WTC11 (cell line): Measurements from ENCODE around the gene RELCH. TPM values are rescaled to one million over a fixed set of nuclear protein-coding genes. Genes with fewer than 3 reads are reported as not detected.
A peak's percentile ranks its signal among the peaks of the same experiment; 100 is the strongest.

ENCODE experiments used
- ATAC-seq: fragments of 200-7000 bp; cut with Tn5 transposase; 2 replicates; pipeline ENCODE4 v1.10.0; 2021; ENCODE audit warnings: mild to moderate bottlenecking, moderate library complexity
- CTCF ChIA-PET: fragments of 300-600 bp; sonication (Branson Sonifier 250); formaldehyde crosslinking; loops from one replicate; lab custom pipeline; 2021; ENCODE audit warnings: antibody characterized with exemption; lab: Charles Lee
- POLR2A ChIA-PET: fragments of 350-600 bp; sonication (Branson Sonifier 250); formaldehyde crosslinking; loops from one replicate; lab custom pipeline; 2021; ENCODE audit warnings: antibody characterized with exemption; lab: Charles Lee
- DNase-seq: peaks from one replicate; pipeline ENCODE4 v3.0.0; 2021; ENCODE audit warnings: low spot score
- H3K27ac Mint-ChIP-seq: 2 replicates; pipeline ENCODE4 v1.8.0; 2021; ENCODE audit warnings: mixed read lengths
- H3K27me3 Mint-ChIP-seq: 2 replicates; pipeline ENCODE4 v1.8.0; 2021; ENCODE audit warnings: low read depth, mild to moderate bottlenecking, moderate library complexity, mixed read lengths
- H3K36me3 Mint-ChIP-seq: 2 replicates; pipeline ENCODE4 v1.8.0; 2021; ENCODE audit warnings: mixed read lengths
- H3K4me1 Mint-ChIP-seq: 2 replicates; pipeline ENCODE4 v1.8.0; 2022; ENCODE audit warnings: mixed read lengths
- H3K4me3 Mint-ChIP-seq: 2 replicates; pipeline ENCODE4 v1.8.0; 2021; ENCODE audit warnings: mild to moderate bottlenecking, moderate library complexity, mixed read lengths
- H3K9me3 Mint-ChIP-seq: 2 replicates; pipeline ENCODE4 v1.8.0; 2021; ENCODE audit warnings: mixed read lengths
- ATF1 ChIP-seq: sonication (generic); formaldehyde crosslinking; IDR thresholded peaks from 2 replicates; pipeline ENCODE4 v1.8.1; 2023; ENCODE audit warnings: mild to moderate bottlenecking, moderate library complexity, missing genetic modification reagents
- IRF2 ChIP-seq: sonication (generic); formaldehyde crosslinking; IDR thresholded peaks from 2 replicates; pipeline ENCODE4 v1.8.0; 2022; ENCODE audit warnings: low read depth, missing genetic modification reagents, borderline replicate concordance
- JUN ChIP-seq: sonication (generic); formaldehyde crosslinking; IDR thresholded peaks from 2 replicates; pipeline ENCODE4 v1.8.0; 2023; ENCODE audit warnings: mild to moderate bottlenecking, missing genetic modification reagents
- NFATC4 ChIP-seq: fragments of 250-450 bp; sonication (Bioruptor Pico); IDR thresholded peaks from 2 replicates; pipeline ENCODE4 v1.9.0; 2021; ENCODE audit warnings: mild to moderate bottlenecking
- NFE2L1 ChIP-seq: sonication (generic); formaldehyde crosslinking; IDR thresholded peaks from 2 replicates; pipeline ENCODE4 v1.8.1; 2023; ENCODE audit warnings: missing genetic modification reagents
- SMAD3 ChIP-seq: sonication (generic); formaldehyde crosslinking; IDR thresholded peaks from 2 replicates; pipeline ENCODE4 v1.8.0; 2022; ENCODE audit warnings: missing genetic modification reagents, mild to moderate bottlenecking, borderline replicate concordance
- TCF7 ChIP-seq: sonication (generic); formaldehyde crosslinking; IDR thresholded peaks from 2 replicates; pipeline ENCODE4 v1.8.0; 2022; ENCODE audit warnings: mild to moderate bottlenecking, low read depth, missing genetic modification reagents, moderate library complexity
- ZNF121 ChIP-seq: sonication (generic); formaldehyde crosslinking; IDR thresholded peaks from 2 replicates; pipeline ENCODE4 v1.8.0; 2023; ENCODE audit warnings: missing genetic modification reagents
- ZNF219 ChIP-seq: sonication (generic); formaldehyde crosslinking; IDR thresholded peaks from 2 replicates; pipeline ENCODE4 v1.8.0; 2023; ENCODE audit warnings: missing genetic modification reagents, mild to moderate bottlenecking, borderline replicate concordance
- total RNA-seq: library from RNA; stranded (reverse); gene quantifications from 3 replicates; pipeline ENCODE4 v1.2.3, GENCODE V29; 2021
- TF ChIP-seq, protein P1 (sequence below): fragments of 200-600 bp; IDR thresholded peaks from 2 replicates; pipeline ENCODE4 v1.8.0; 2022; ENCODE audit warnings: antibody characterized with exemption
- TF ChIP-seq, protein P2 (sequence below): sonication (generic); formaldehyde crosslinking; IDR thresholded peaks from 2 replicates; pipeline ENCODE4 v1.8.1; 2023; ENCODE audit warnings: mild to moderate bottlenecking, missing genetic modification reagents, moderate library complexity
- TF ChIP-seq, protein P3 (sequence below): sonication (generic); formaldehyde crosslinking; IDR thresholded peaks from 2 replicates; pipeline ENCODE4 v1.8.0; 2022; ENCODE audit warnings: missing genetic modification reagents
- TF ChIP-seq, protein P4 (sequence below): sonication (generic); formaldehyde crosslinking; IDR thresholded peaks from 2 replicates; pipeline ENCODE4 v1.8.1; 2022; ENCODE audit warnings: missing genetic modification reagents, borderline replicate concordance
- TF ChIP-seq, protein P5 (sequence below): sonication (generic); formaldehyde crosslinking; IDR thresholded peaks from 2 replicates; pipeline ENCODE4 v1.8.0; 2023; ENCODE audit warnings: missing genetic modification reagents
- TF ChIP-seq, protein P6 (sequence below): sonication (generic); formaldehyde crosslinking; IDR thresholded peaks from 2 replicates; pipeline ENCODE4 v1.8.1; 2022; ENCODE audit warnings: mild to moderate bottlenecking, moderate library complexity, missing genetic modification reagents
- TF ChIP-seq, protein P7 (sequence below): sonication (generic); formaldehyde crosslinking; IDR thresholded peaks from 2 replicates; pipeline ENCODE4 v1.8.1; 2022; ENCODE audit warnings: low read depth, missing genetic modification reagents, borderline replicate concordance
- TF ChIP-seq, protein P8 (sequence below): fragments of 250-450 bp; sonication (Bioruptor Pico); IDR thresholded peaks from 2 replicates; pipeline ENCODE4 v1.9.0; 2021; ENCODE audit warnings: mild to moderate bottlenecking
- TF ChIP-seq, protein P9 (sequence below): sonication (generic); formaldehyde crosslinking; IDR thresholded peaks from 2 replicates; pipeline ENCODE4 v1.8.1; 2023; ENCODE audit warnings: mild to moderate bottlenecking, missing genetic modification reagents

The RELCH gene
- total RNA-seq, 1 experiment from 2014 or later = 30.2 TPM

DNA sequence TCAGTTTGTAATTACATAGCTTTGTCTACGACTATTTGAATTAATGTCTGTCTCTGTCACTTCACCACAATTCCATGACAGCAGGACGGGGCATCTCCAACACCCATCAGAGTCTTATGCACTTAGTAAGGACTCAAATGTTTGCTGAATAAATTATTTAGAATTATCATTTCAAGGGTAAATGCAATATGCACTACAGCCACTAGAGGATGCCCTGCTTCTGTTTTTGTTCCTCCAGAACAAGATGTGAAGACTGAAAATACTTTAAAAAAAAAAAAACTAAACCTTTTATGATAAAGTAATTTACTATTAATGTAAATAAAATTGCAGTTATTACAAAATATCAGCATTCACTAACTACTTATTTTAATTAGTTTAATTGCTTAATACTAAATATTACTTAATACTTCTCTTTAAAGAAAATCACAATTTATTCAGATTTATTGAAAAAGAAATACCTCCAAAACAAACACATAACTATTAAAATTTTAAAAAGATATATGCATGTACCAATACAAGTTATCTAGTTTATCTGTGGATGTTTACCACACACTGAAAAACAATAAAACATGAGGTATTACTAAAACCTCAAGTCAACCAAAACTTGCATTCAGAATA, 3.4 kb upstream of the RELCH start:
- no peak for DNase-seq
- TF ChIP-seq, protein P1, sequence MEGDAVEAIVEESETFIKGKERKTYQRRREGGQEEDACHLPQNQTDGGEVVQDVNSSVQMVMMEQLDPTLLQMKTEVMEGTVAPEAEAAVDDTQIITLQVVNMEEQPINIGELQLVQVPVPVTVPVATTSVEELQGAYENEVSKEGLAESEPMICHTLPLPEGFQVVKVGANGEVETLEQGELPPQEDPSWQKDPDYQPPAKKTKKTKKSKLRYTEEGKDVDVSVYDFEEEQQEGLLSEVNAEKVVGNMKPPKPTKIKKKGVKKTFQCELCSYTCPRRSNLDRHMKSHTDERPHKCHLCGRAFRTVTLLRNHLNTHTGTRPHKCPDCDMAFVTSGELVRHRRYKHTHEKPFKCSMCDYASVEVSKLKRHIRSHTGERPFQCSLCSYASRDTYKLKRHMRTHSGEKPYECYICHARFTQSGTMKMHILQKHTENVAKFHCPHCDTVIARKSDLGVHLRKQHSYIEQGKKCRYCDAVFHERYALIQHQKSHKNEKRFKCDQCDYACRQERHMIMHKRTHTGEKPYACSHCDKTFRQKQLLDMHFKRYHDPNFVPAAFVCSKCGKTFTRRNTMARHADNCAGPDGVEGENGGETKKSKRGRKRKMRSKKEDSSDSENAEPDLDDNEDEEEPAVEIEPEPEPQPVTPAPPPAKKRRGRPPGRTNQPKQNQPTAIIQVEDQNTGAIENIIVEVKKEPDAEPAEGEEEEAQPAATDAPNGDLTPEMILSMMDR = peak; percentile 81
- TF ChIP-seq, protein P2, sequence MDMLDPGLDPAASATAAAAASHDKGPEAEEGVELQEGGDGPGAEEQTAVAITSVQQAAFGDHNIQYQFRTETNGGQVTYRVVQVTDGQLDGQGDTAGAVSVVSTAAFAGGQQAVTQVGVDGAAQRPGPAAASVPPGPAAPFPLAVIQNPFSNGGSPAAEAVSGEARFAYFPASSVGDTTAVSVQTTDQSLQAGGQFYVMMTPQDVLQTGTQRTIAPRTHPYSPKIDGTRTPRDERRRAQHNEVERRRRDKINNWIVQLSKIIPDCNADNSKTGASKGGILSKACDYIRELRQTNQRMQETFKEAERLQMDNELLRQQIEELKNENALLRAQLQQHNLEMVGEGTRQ = no peak
- TF ChIP-seq, all 79 proteins: peak for 1
- Mint-ChIP-seq H3K27ac (no peak overlapping the region), H3K27me3 (no peaks in the 10 kb centered on the region), H3K9me3 (no peaks in the 10 kb centered on the region), H3K4me1 (peaks cover 15% of the 10 kb centered on the region), H3K36me3 (peaks cover 4% of the 10 kb centered on the region; the same call in 1 of the 2 replicates), H3K4me3 (no peak overlapping the region)
- ChIA-PET POLR2A (no interaction called here), CTCF (no interaction called here)
- no peak for ATAC-seq

DNA sequence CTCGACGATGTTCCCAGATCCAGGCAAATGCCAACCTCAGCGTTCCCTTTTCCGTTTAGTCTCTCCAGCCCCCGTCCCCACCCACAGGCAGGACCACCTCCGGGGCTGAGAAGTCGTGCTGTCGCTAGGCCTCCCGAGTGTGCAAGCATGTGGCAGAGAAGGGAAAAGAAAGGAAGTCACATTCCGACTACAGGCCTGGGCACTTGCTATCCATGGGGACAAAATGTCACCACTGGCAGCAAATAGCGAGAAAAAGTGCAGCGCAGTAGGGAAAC, 619 bp upstream of the RELCH start:
- DNase-seq (no peak), ATAC-seq (no peak; the same call in 1 of the 2 replicates)
- CTCF ChIA-PET = interaction anchor here (0.6 to 1.7 kb wide), 7 partner anchors 9 to 295 kb away, joined by 3 to 12 read pairs (median 5); no protein-coding TSS in a partner anchor
- Mint-ChIP-seq H3K4me3 (peak overlapping the region; percentile 100), H3K27me3 (no peaks in the 10 kb centered on the region), H3K27ac (peak overlapping the region; percentile 99), H3K4me1 (peaks cover 34% of the 10 kb centered on the region), H3K9me3 (no peaks in the 10 kb centered on the region), H3K36me3 (peaks cover 4% of the 10 kb centered on the region; the same call in 1 of the 2 replicates)
- POLR2A ChIA-PET = interaction anchor here (0.6 to 1.7 kb wide), 3 partner anchors 9 to 27 kb away, joined by 4 to 8 read pairs (median 5); no protein-coding TSS in a partner anchor
- TF ChIP-seq, protein P3, sequence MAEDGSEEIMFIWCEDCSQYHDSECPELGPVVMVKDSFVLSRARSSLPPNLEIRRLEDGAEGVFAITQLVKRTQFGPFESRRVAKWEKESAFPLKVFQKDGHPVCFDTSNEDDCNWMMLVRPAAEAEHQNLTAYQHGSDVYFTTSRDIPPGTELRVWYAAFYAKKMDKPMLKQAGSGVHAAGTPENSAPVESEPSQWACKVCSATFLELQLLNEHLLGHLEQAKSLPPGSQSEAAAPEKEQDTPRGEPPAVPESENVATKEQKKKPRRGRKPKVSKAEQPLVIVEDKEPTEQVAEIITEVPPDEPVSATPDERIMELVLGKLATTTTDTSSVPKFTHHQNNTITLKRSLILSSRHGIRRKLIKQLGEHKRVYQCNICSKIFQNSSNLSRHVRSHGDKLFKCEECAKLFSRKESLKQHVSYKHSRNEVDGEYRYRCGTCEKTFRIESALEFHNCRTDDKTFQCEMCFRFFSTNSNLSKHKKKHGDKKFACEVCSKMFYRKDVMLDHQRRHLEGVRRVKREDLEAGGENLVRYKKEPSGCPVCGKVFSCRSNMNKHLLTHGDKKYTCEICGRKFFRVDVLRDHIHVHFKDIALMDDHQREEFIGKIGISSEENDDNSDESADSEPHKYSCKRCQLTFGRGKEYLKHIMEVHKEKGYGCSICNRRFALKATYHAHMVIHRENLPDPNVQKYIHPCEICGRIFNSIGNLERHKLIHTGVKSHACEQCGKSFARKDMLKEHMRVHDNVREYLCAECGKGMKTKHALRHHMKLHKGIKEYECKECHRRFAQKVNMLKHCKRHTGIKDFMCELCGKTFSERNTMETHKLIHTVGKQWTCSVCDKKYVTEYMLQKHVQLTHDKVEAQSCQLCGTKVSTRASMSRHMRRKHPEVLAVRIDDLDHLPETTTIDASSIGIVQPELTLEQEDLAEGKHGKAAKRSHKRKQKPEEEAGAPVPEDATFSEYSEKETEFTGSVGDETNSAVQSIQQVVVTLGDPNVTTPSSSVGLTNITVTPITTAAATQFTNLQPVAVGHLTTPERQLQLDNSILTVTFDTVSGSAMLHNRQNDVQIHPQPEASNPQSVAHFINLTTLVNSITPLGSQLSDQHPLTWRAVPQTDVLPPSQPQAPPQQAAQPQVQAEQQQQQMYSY = peak; percentile 44; the same call in 1 of the 2 replicates
- TF ChIP-seq, protein P4, sequence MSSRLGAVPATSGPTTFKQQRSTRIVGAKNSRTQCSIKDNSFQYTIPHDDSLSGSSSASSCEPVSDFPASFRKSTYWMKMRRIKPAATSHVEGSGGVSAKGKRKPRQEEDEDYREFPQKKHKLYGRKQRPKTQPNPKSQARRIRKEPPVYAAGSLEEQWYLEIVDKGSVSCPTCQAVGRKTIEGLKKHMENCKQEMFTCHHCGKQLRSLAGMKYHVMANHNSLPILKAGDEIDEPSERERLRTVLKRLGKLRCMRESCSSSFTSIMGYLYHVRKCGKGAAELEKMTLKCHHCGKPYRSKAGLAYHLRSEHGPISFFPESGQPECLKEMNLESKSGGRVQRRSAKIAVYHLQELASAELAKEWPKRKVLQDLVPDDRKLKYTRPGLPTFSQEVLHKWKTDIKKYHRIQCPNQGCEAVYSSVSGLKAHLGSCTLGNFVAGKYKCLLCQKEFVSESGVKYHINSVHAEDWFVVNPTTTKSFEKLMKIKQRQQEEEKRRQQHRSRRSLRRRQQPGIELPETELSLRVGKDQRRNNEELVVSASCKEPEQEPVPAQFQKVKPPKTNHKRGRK (CRISPR knock-in tag) = no peak
- TF ChIP-seq NFE2L1 (CRISPR knock-in tag) (no peak), NFATC4 (CRISPR knock-in tag) (no peak), ATF1 (CRISPR knock-in tag) (no peak), JUN (CRISPR knock-in tag) (no peak), ZNF121 (CRISPR knock-in tag) (no peak), SMAD3 (CRISPR knock-in tag) (no peak), TCF7 (no peak), IRF2 (CRISPR knock-in tag) (no peak), ZNF219 (0 out of 2 replicates have a peak, but pooled peaks have one; percentile 35)
- TF ChIP-seq, protein P5, sequence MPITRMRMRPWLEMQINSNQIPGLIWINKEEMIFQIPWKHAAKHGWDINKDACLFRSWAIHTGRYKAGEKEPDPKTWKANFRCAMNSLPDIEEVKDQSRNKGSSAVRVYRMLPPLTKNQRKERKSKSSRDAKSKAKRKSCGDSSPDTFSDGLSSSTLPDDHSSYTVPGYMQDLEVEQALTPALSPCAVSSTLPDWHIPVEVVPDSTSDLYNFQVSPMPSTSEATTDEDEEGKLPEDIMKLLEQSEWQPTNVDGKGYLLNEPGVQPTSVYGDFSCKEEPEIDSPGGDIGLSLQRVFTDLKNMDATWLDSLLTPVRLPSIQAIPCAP (CRISPR knock-in tag) = no peak
- TF ChIP-seq, protein P6, sequence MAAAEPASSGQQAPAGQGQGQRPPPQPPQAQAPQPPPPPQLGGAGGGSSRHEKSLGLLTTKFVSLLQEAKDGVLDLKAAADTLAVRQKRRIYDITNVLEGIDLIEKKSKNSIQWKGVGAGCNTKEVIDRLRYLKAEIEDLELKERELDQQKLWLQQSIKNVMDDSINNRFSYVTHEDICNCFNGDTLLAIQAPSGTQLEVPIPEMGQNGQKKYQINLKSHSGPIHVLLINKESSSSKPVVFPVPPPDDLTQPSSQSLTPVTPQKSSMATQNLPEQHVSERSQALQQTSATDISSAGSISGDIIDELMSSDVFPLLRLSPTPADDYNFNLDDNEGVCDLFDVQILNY (CRISPR knock-in tag) = no peak
- TF ChIP-seq, protein P7, sequence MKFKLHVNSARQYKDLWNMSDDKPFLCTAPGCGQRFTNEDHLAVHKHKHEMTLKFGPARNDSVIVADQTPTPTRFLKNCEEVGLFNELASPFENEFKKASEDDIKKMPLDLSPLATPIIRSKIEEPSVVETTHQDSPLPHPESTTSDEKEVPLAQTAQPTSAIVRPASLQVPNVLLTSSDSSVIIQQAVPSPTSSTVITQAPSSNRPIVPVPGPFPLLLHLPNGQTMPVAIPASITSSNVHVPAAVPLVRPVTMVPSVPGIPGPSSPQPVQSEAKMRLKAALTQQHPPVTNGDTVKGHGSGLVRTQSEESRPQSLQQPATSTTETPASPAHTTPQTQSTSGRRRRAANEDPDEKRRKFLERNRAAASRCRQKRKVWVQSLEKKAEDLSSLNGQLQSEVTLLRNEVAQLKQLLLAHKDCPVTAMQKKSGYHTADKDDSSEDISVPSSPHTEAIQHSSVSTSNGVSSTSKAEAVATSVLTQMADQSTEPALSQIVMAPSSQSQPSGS = no peak
- TF ChIP-seq, protein P8, sequence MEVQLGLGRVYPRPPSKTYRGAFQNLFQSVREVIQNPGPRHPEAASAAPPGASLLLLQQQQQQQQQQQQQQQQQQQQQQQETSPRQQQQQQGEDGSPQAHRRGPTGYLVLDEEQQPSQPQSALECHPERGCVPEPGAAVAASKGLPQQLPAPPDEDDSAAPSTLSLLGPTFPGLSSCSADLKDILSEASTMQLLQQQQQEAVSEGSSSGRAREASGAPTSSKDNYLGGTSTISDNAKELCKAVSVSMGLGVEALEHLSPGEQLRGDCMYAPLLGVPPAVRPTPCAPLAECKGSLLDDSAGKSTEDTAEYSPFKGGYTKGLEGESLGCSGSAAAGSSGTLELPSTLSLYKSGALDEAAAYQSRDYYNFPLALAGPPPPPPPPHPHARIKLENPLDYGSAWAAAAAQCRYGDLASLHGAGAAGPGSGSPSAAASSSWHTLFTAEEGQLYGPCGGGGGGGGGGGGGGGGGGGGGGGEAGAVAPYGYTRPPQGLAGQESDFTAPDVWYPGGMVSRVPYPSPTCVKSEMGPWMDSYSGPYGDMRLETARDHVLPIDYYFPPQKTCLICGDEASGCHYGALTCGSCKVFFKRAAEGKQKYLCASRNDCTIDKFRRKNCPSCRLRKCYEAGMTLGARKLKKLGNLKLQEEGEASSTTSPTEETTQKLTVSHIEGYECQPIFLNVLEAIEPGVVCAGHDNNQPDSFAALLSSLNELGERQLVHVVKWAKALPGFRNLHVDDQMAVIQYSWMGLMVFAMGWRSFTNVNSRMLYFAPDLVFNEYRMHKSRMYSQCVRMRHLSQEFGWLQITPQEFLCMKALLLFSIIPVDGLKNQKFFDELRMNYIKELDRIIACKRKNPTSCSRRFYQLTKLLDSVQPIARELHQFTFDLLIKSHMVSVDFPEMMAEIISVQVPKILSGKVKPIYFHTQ (CRISPR knock-in tag) = no peak
- TF ChIP-seq, protein P9, sequence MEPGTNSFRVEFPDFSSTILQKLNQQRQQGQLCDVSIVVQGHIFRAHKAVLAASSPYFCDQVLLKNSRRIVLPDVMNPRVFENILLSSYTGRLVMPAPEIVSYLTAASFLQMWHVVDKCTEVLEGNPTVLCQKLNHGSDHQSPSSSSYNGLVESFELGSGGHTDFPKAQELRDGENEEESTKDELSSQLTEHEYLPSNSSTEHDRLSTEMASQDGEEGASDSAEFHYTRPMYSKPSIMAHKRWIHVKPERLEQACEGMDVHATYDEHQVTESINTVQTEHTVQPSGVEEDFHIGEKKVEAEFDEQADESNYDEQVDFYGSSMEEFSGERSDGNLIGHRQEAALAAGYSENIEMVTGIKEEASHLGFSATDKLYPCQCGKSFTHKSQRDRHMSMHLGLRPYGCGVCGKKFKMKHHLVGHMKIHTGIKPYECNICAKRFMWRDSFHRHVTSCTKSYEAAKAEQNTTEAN (CRISPR knock-in tag) = no peak
